Calu3 (cell line): Measurements from ENCODE around the gene ADAMTS17. TPM values are rescaled to one million over a fixed set of nuclear protein-coding genes. Genes with fewer than 3 reads are reported as not detected.

Experiments
- BruUV-seq: library from RNA; stranded (reverse); fragments of 400-500 nt; replicated peaks from 2 replicates; lab custom pipeline; 2021; lab: Mats Ljungman, UMichigan
- CTCF ChIA-PET: fragments of 300-600 bp; sonication (Branson Sonifier 250); formaldehyde crosslinking; loops from one replicate; lab custom pipeline; 2022; ENCODE audit warnings: antibody characterized with exemption; lab: Charles Lee
- DNase-seq: peaks from one replicate; pipeline ENCODE4 v3.0.0; 2022
- H3K27ac Mint-ChIP-seq: one replicate; pipeline ENCODE4 v1.8.0; 2022; ENCODE audit warnings: mixed read lengths; ENCODE audit not compliant: unreplicated experiment
- H3K27me3 Mint-ChIP-seq: one replicate; pipeline ENCODE4 v1.8.0; 2022; ENCODE audit warnings: mixed read lengths; ENCODE audit not compliant: unreplicated experiment
- H3K36me3 Mint-ChIP-seq: one replicate; pipeline ENCODE4 v1.8.0; 2022; ENCODE audit warnings: mild to moderate bottlenecking, moderate library complexity, mixed read lengths; ENCODE audit not compliant: insufficient read depth, unreplicated experiment
- H3K4me1 Mint-ChIP-seq: one replicate; pipeline ENCODE4 v1.8.0; 2022; ENCODE audit warnings: mild to moderate bottlenecking, low read depth, mixed read lengths; ENCODE audit not compliant: unreplicated experiment
- H3K4me3 Mint-ChIP-seq: one replicate; pipeline ENCODE4 v1.8.0; 2022; ENCODE audit warnings: mild to moderate bottlenecking, low read depth, moderate library complexity, mixed read lengths; ENCODE audit not compliant: unreplicated experiment
- H3K9me3 Mint-ChIP-seq: one replicate; pipeline ENCODE4 v1.8.0; 2022; ENCODE audit warnings: low read depth, mixed read lengths; ENCODE audit not compliant: unreplicated experiment
- CTCF ChIP-seq: fragments of 200-600 bp; IDR thresholded peaks from one replicate; pipeline ENCODE4 v1.8.0; 2022; ENCODE audit warnings: antibody characterized with exemption; ENCODE audit not compliant: unreplicated experiment
- intact Hi-C: fragments of 100-400 bp; cut with micrococcal nuclease; formaldehyde crosslinking; loops from one replicate; pipeline ENCODE4 v1.10.0; 2022; ENCODE audit not compliant: unreplicated experiment
- total RNA-seq: library from RNA; stranded (reverse); gene quantifications from 2 replicates; pipeline ENCODE4 v1.2.3, GENCODE V29; 2022

Gene ADAMTS17
- total RNA-seq, 1 experiment from 2014 or later: 3.5 TPM

GRCh38 chr15:100020189-100020588 lies 321.6 kb downstream of the ADAMTS17 start:
- H3K9me3 Mint-ChIP-seq: peaks cover 24% of the 10 kb centered on the region
- H3K4me3 Mint-ChIP-seq: no peak overlapping the region
- intact Hi-C loops: no loop called here
- no peak for TF ChIP-seq CTCF
- no peaks in the 10 kb centered on the region for H3K27me3 Mint-ChIP-seq
- DNase-seq: no peak
- CTCF ChIA-PET: no interaction called here
- H3K4me1 Mint-ChIP-seq: no peaks in the 10 kb centered on the region
- no peaks in the 10 kb centered on the region for H3K36me3 Mint-ChIP-seq
- no peak overlapping the region for H3K27ac Mint-ChIP-seq
- no TSS peak for BruUV-seq

GRCh38 chr15:100019601-100020000 lies 322.2 kb downstream of the ADAMTS17 start:
- DNase-seq: no peak
- no peak overlapping the region for H3K27ac Mint-ChIP-seq
- intact Hi-C loops: no loop called here
- no TSS peak for BruUV-seq
- CTCF ChIA-PET: interaction anchor here (0.6 kb wide), 1 partner anchor 19 kb away, joined by 3 read pairs; no protein-coding TSS in a partner anchor
- TF ChIP-seq CTCF: no peak
- H3K36me3 Mint-ChIP-seq: no peaks in the 10 kb centered on the region
- no peaks in the 10 kb centered on the region for H3K4me1 Mint-ChIP-seq
- H3K9me3 Mint-ChIP-seq: peaks cover 26% of the 10 kb centered on the region
- no peaks in the 10 kb centered on the region for H3K27me3 Mint-ChIP-seq
- H3K4me3 Mint-ChIP-seq: no peak overlapping the region

- CTCF ChIA-PET: no interaction called here
- Mint-ChIP-seq H3K36me3 (no peaks in the 10 kb centered on the region), H3K27ac (no peak overlapping the region), H3K4me3 (no peak overlapping the region), H3K9me3 (peaks cover 32% of the 10 kb centered on the region), H3K27me3 (no peaks in the 10 kb centered on the region), H3K4me1 (no peaks in the 10 kb centered on the region)
- DNase-seq: no peak
- TF ChIP-seq CTCF: no peak
- intact Hi-C loops: no loop called here
- BruUV-seq: no TSS peak
These were observed 323.6 kb downstream of the ADAMTS17 start for GRCh38 chr15:100018191-100018590.

GRCh38 chr15:100017140-100017539 lies 324.6 kb downstream of the ADAMTS17 start:
- Mint-ChIP-seq H3K4me1 (no peaks in the 10 kb centered on the region), H3K9me3 (peaks cover 42% of the 10 kb centered on the region), H3K27ac (no peak overlapping the region), H3K36me3 (no peaks in the 10 kb centered on the region), H3K4me3 (no peak overlapping the region), H3K27me3 (no peaks in the 10 kb centered on the region)
- intact Hi-C loops: no loop called here
- no peak for TF ChIP-seq CTCF
- CTCF ChIA-PET: no interaction called here
- DNase-seq: no peak
- BruUV-seq: no TSS peak
